Hepatocyte (in vitro differentiated cells): ENCODE results near the gene PLCG1. TPM values are rescaled to one million over a fixed set of nuclear protein-coding genes. Genes with fewer than 3 reads are reported as not detected.
A peak's percentile ranks its signal among the peaks of the same experiment; 100 is the strongest.

Source experiments
- DNase-seq: peaks from one replicate; pipeline ENCODE4 v3.0.0-alpha.2; 2016; ENCODE audit warnings: low spot score
- H2AFZ ChIP-seq: fragments of 200-600 bp; sonication (generic); 2 replicates; pipeline ENCODE4 v1.6.0; 2016; ENCODE audit warnings: antibody characterized with exemption, mild to moderate bottlenecking
- H3K27ac ChIP-seq: fragments of 200-600 bp; sonication (generic); 2 replicates; pipeline ENCODE4 v1.5.1; 2016; ENCODE audit warnings: mild to moderate bottlenecking
- H3K27me3 ChIP-seq: fragments of 200-600 bp; sonication (generic); 2 replicates; pipeline ENCODE4 v1.6.1; 2016
- H3K36me3 ChIP-seq: fragments of 200-600 bp; sonication (generic); replicated peaks from 2 replicates; pipeline ENCODE4 v1.5.1; 2016; ENCODE audit warnings: low read depth; ENCODE audit not compliant: insufficient read depth
- H3K4me1 ChIP-seq: fragments of 200-600 bp; sonication (generic); 2 replicates; pipeline ENCODE4 v1.5.1; 2016; ENCODE audit warnings: mild to moderate bottlenecking, moderate library complexity; ENCODE audit not compliant: insufficient read depth
- H3K4me2 ChIP-seq: fragments of 200-600 bp; sonication (generic); 2 replicates; pipeline ENCODE4 v1.6.0; 2016
- H3K4me3 ChIP-seq: fragments of 200-600 bp; sonication (generic); 2 replicates; pipeline ENCODE4 v1.5.1; 2016; ENCODE audit warnings: mild to moderate bottlenecking
- H3K79me2 ChIP-seq: fragments of 200-600 bp; sonication (generic); 2 replicates; pipeline ENCODE4 v1.6.0; 2017; ENCODE audit warnings: mild to moderate bottlenecking
- H3K9me2 ChIP-seq: fragments of 200-600 bp; sonication (generic); replicated peaks from 2 replicates; pipeline ENCODE4 v1.6.0; 2017; ENCODE audit warnings: mild to moderate bottlenecking; ENCODE audit not compliant: insufficient read depth
- H3K9me3 ChIP-seq: fragments of 200-600 bp; sonication (generic); 2 replicates; pipeline ENCODE4 v1.5.1; 2016; ENCODE audit warnings: low read depth, mild to moderate bottlenecking
- H4K20me1 ChIP-seq: fragments of 200-600 bp; sonication (generic); 2 replicates; pipeline ENCODE4 v1.6.0; 2016; ENCODE audit warnings: mild to moderate bottlenecking; ENCODE audit not compliant: insufficient read depth, poor library complexity, severe bottlenecking
- CTCF ChIP-seq: fragments of 200-600 bp; sonication (generic); IDR thresholded peaks from 2 replicates; pipeline ENCODE4 v1.5.1; 2016; ENCODE audit warnings: antibody characterized with exemption, mild to moderate bottlenecking; ENCODE audit not compliant: poor library complexity
- EZH2 ChIP-seq: fragments of 200-600 bp; sonication (generic); IDR thresholded peaks from 2 replicates; pipeline ENCODE4 v1.6.1; 2016; ENCODE audit warnings: antibody characterized with exemption, mild to moderate bottlenecking, borderline replicate concordance
- EZH2phosphoT487 ChIP-seq: fragments of 200-600 bp; sonication (generic); IDR thresholded peaks from one replicate; pipeline ENCODE4 v1.6.1; 2018; ENCODE audit warnings: antibody characterized with exemption, mild to moderate bottlenecking, low read depth, moderate library complexity; ENCODE audit not compliant: unreplicated experiment, severe bottlenecking
- WGBS: methylation state at CpG from one replicate; pipeline ENCODE4 v1.1.6; 2016; ENCODE audit warnings: low lambda C conversion rate; ENCODE audit errors: missing lambda C conversion rate; 5-methylcytosine and 5-hydroxymethylcytosine counted together
- polyA plus RNA-seq: library from polyadenylated mRNA; unstranded; fragments of >200 nt; fragmentation: Nextera tagmentation; extraction: Ambion mirVana; gene quantifications from 2 replicates; pipeline ENCODE4 v1.2.1, GENCODE V29; 2016
- total RNA-seq: library from RNA; depleted of rRNA; stranded (reverse); fragments of >200 nt; gene quantifications from 2 replicates; pipeline ENCODE4 v1.2.3, GENCODE V29; 2014

The PLCG1 gene
- total and polyA plus RNA-seq, 2 experiments from 2014 or later = 52.7 to 73.2 TPM

GRCh38 chr20:41148942-41149341 lies 11.6 kb downstream of the PLCG1 start:
- peak overlapping the region; percentile 8 for H3K27ac ChIP-seq
- peaks cover 9% of the 10 kb centered on the region for H3K4me1 ChIP-seq
- WGBS = 95% methylated on average over 5 of the region's 5 CpGs
- no peak for DNase-seq
- no peaks in the 10 kb centered on the region for H3K9me2 ChIP-seq
- no peaks in the 10 kb centered on the region for H3K36me3 ChIP-seq
- no peak overlapping the region for H3K4me2 ChIP-seq
- no peaks in the 10 kb centered on the region for H3K9me3 ChIP-seq
- H2AFZ ChIP-seq = no peak overlapping the region
- H3K4me3 ChIP-seq = no peak overlapping the region
- peaks cover 96% of the 10 kb centered on the region for H4K20me1 ChIP-seq
- peaks cover 98% of the 10 kb centered on the region for H3K79me2 ChIP-seq
- no peak for TF ChIP-seq EZH2phosphoT487
- TF ChIP-seq CTCF = no peak
- no peak for TF ChIP-seq EZH2
- H3K27me3 ChIP-seq = no peaks in the 10 kb centered on the region

DNA sequence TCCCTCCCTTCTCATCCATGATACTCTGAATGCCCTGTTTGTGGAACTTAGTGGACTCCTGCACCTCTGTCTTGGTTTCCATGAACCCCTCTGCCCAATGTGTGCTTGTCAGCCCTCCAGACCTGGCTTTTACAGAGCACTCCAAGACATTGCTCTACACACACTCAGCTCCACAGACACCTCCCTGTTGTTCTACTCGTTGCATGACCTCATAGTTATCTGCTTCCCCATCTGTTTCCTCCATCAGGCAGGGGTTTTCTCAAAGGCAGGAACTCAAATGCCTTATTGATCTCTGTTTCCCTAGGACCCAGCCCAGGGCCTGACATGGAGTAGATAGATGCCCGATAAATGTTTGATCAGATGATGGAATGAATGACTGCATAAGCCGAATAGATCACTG lies 13.3 kb downstream of the PLCG1 start:
- no peak for DNase-seq
- WGBS = 74% methylated on average over 3 of the region's 3 CpGs

GRCh38 chr20:41151134-41151869 lies 14.0 kb downstream of the PLCG1 start:
- WGBS = 94% methylated on average over 5 of the region's 5 CpGs
- no peaks in the 10 kb centered on the region for H3K27me3 ChIP-seq
- H4K20me1 ChIP-seq = peaks cover 96% of the 10 kb centered on the region
- DNase-seq = no peak
- no peaks in the 10 kb centered on the region for H3K36me3 ChIP-seq
- H3K9me2 ChIP-seq = no peaks in the 10 kb centered on the region
- H3K4me3 ChIP-seq = no peak overlapping the region
- no peak overlapping the region for H3K27ac ChIP-seq
- TF ChIP-seq EZH2 (no peak), CTCF (no peak), EZH2phosphoT487 (no peak)
- H2AFZ ChIP-seq = no peak overlapping the region
- H3K79me2 ChIP-seq = peaks cover 98% of the 10 kb centered on the region
- no peak overlapping the region for H3K4me2 ChIP-seq
- peaks cover 13% of the 10 kb centered on the region for H3K4me1 ChIP-seq
- H3K9me3 ChIP-seq = no peaks in the 10 kb centered on the region

More for the DNA sequence above, 13.3 kb downstream of the PLCG1 start:
- Histone ChIP-seq H2AFZ (no peak overlapping the region), H3K36me3 (no peaks in the 10 kb centered on the region), H3K4me3 (no peak overlapping the region), H3K27ac (no peak overlapping the region), H3K4me2 (no peak overlapping the region), H3K79me2 (peaks cover 98% of the 10 kb centered on the region), H3K4me1 (peaks cover 12% of the 10 kb centered on the region), H3K27me3 (no peaks in the 10 kb centered on the region), H3K9me3 (no peaks in the 10 kb centered on the region), H3K9me2 (no peaks in the 10 kb centered on the region), H4K20me1 (peaks cover 96% of the 10 kb centered on the region)
- no peak for TF ChIP-seq EZH2phosphoT487
- TF ChIP-seq EZH2 = no peak
- no peak for TF ChIP-seq CTCF
